ENCODE measurements around the gene GUCD1. TPM values are rescaled to one million over a fixed set of nuclear protein-coding genes. Genes with fewer than 3 reads are reported as not detected.
A peak's percentile ranks its signal among the peaks of the same experiment; 100 is the strongest.

The GUCD1 gene
- polyA plus RNA-seq, 1 donor (not counting 4 experiments of a cell fraction or from before 2014, with no cell fraction given): 43.0 TPM

GRCh38 chr22:24526191-24526590 is 28.7 kb downstream of the GUCD1 start:
- no peaks in the 10 kb centered on the region for H4K20me1 ChIP-seq (ENCODE audit: control insufficient read depth, extremely low read depth, insufficient read depth, low read length)
- dilution Hi-C loops (cut with MboI; ENCODE audit: extremely low pct_ligation_motif_present, low sequenced_read_pairs): no loop called here
- H3K4me3 ChIP-seq (ENCODE audit: control insufficient read depth in 2 of 3, extremely low read depth in 1 of 3, insufficient read depth in 2 of 3, low read depth in 1 of 3, low read length in 3 of 3): no peak overlapping the region
- peaks cover 4% of the 10 kb centered on the region for H3K4me1 ChIP-seq (ENCODE audit: control insufficient read depth, extremely low read depth, insufficient read depth, low read length)
- TF ChIP-seq EZH2 (IDR thresholded peaks at IDR 0.05; ENCODE audit: low read length): no peak
- TF ChIP-seq, protein P1, sequence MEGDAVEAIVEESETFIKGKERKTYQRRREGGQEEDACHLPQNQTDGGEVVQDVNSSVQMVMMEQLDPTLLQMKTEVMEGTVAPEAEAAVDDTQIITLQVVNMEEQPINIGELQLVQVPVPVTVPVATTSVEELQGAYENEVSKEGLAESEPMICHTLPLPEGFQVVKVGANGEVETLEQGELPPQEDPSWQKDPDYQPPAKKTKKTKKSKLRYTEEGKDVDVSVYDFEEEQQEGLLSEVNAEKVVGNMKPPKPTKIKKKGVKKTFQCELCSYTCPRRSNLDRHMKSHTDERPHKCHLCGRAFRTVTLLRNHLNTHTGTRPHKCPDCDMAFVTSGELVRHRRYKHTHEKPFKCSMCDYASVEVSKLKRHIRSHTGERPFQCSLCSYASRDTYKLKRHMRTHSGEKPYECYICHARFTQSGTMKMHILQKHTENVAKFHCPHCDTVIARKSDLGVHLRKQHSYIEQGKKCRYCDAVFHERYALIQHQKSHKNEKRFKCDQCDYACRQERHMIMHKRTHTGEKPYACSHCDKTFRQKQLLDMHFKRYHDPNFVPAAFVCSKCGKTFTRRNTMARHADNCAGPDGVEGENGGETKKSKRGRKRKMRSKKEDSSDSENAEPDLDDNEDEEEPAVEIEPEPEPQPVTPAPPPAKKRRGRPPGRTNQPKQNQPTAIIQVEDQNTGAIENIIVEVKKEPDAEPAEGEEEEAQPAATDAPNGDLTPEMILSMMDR (optimal IDR thresholded peaks at IDR 0.05 in 1 of 3, IDR thresholded peaks at IDR 0.05 in 1 of 3, conservative IDR thresholded peaks at IDR 0.05 in 1 of 3; ENCODE audit: extremely low read depth in 1 of 3, insufficient read depth in 2 of 3, low read length in 3 of 3): no peak
- no peaks in the 10 kb centered on the region for H3K79me2 ChIP-seq (ENCODE audit: control insufficient read depth, insufficient read depth, low read length)
- no peak for DNase-seq (ENCODE audit: low read depth, low spot score)
- FAIRE-seq: no peak
- no peak overlapping the region for H3K4me2 ChIP-seq (ENCODE audit: control insufficient read depth, extremely low read depth, insufficient read depth, low read depth, low read length)
- H3K27ac ChIP-seq (ENCODE audit: control insufficient read depth, insufficient read depth, low read length): no peak overlapping the region
- no peak overlapping the region for H3K9ac ChIP-seq (ENCODE audit: control insufficient read depth, extremely low read depth, insufficient read depth, low read length)
- no peaks in the 10 kb centered on the region for H3K9me3 ChIP-seq (ENCODE audit: control insufficient read depth, low read depth, low read length)
- H2AFZ ChIP-seq (ENCODE audit: control insufficient read depth, low read length): no peak overlapping the region
- no peaks in the 10 kb centered on the region for H3K9me1 ChIP-seq (ENCODE audit: control insufficient read depth, extremely low read depth, insufficient read depth, low read length)
- H3K27me3 ChIP-seq (ENCODE audit: control insufficient read depth, extremely low read depth, insufficient read depth, low read length): no peaks in the 10 kb centered on the region
- H3K36me3 ChIP-seq (ENCODE audit: control insufficient read depth in 2 of 2, extremely low read depth in 1 of 2, insufficient read depth in 2 of 2, low read length in 2 of 2): no peaks in the 10 kb centered on the region

DNA sequence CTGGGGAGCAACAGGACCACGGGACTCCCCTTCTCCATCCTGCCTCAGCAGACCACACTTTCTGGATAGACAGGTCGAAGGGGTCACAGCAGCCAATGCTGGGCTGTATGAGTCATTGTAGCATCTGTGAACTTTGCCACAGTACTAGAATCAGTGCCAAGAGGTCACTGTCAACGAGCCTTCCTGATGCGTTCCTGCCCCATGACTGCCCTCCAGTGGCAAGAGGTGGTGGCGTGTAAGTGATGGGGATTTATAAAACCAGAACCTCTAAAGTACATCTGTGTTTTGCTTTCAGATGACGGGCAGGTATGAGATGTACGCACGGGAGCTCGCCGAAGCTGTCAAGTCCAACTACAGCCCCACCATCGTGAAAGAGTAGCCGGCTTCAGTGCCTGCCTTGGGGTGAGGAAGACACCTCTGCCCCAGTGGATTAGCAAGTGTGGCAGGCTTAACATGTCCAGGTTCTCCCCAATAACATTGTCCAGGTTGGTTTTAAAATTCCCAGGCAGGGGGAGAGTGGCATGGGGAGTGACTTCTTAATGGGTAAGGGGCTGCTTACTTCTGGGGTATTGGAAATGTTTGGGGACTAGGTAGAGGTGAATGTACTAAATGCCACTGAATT is 29.4 kb downstream of the GUCD1 start:
- Histone ChIP-seq H3K36me3 (ENCODE audit: control insufficient read depth in 2 of 2, extremely low read depth in 1 of 2, insufficient read depth in 2 of 2, low read length in 2 of 2) (no peaks in the 10 kb centered on the region), H3K9me3 (ENCODE audit: control insufficient read depth, low read depth, low read length) (no peaks in the 10 kb centered on the region), H3K4me3 (ENCODE audit: control insufficient read depth in 2 of 3, extremely low read depth in 1 of 3, insufficient read depth in 2 of 3, low read depth in 1 of 3, low read length in 3 of 3) (no peak overlapping the region), H3K27ac (ENCODE audit: control insufficient read depth, insufficient read depth, low read length) (no peak overlapping the region), H3K9ac (ENCODE audit: control insufficient read depth, extremely low read depth, insufficient read depth, low read length) (no peak overlapping the region), H3K27me3 (ENCODE audit: control insufficient read depth, extremely low read depth, insufficient read depth, low read length) (no peaks in the 10 kb centered on the region), H3K79me2 (ENCODE audit: control insufficient read depth, insufficient read depth, low read length) (no peaks in the 10 kb centered on the region), H2AFZ (ENCODE audit: control insufficient read depth, low read length) (peak overlapping the region; percentile 44), H3K4me2 (ENCODE audit: control insufficient read depth, extremely low read depth, insufficient read depth, low read depth, low read length) (no peak overlapping the region), H4K20me1 (ENCODE audit: control insufficient read depth, extremely low read depth, insufficient read depth, low read length) (no peaks in the 10 kb centered on the region), H3K4me1 (ENCODE audit: control insufficient read depth, extremely low read depth, insufficient read depth, low read length) (peaks cover 4% of the 10 kb centered on the region), H3K9me1 (ENCODE audit: control insufficient read depth, extremely low read depth, insufficient read depth, low read length) (no peaks in the 10 kb centered on the region)
- DNase-seq (ENCODE audit: low read depth, low spot score) (peak; percentile 46), FAIRE-seq (peak; percentile 58)
- TF ChIP-seq, protein P1 (optimal IDR thresholded peaks at IDR 0.05 in 1 of 3, IDR thresholded peaks at IDR 0.05 in 1 of 3, conservative IDR thresholded peaks at IDR 0.05 in 1 of 3; ENCODE audit: extremely low read depth in 1 of 3, insufficient read depth in 2 of 3, low read length in 3 of 3): peak; percentile 85 to 96 (median 95)
- TF ChIP-seq EZH2 (IDR thresholded peaks at IDR 0.05; ENCODE audit: low read length): no peak
- dilution Hi-C loops (cut with MboI; ENCODE audit: extremely low pct_ligation_motif_present, low sequenced_read_pairs): no loop called here
